ENCODE results near the gene MRPL23. TPM values are rescaled to one million over a fixed set of nuclear protein-coding genes. Genes with fewer than 3 reads are reported as not detected.

The MRPL23 gene
- total RNA-seq, 1 donor from 2014 or later: 94.5 TPM

DNA sequence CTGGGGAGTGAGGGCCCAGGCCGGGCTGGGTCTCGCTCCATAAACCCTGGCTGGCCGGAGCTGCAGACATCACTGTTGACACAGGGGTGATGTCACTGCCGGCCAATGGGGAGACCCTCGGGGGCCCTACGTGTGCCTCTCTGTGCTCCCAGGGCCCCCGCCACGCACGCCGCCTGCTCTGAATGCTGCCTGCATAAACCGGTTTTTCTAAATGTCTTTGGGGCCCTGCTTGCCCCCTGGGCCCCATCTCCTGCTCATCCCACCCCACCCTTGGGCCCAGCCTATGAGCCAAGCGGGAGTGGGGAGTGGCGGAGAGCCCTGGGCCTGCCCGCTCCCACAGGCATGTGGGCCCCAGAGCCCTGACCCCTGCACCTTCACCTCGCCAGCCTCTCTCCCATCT lies 42.8 kb downstream of the MRPL23 start:
- DNase-seq (ENCODE audit: low read depth in 2 of 2): no peak

DNA sequence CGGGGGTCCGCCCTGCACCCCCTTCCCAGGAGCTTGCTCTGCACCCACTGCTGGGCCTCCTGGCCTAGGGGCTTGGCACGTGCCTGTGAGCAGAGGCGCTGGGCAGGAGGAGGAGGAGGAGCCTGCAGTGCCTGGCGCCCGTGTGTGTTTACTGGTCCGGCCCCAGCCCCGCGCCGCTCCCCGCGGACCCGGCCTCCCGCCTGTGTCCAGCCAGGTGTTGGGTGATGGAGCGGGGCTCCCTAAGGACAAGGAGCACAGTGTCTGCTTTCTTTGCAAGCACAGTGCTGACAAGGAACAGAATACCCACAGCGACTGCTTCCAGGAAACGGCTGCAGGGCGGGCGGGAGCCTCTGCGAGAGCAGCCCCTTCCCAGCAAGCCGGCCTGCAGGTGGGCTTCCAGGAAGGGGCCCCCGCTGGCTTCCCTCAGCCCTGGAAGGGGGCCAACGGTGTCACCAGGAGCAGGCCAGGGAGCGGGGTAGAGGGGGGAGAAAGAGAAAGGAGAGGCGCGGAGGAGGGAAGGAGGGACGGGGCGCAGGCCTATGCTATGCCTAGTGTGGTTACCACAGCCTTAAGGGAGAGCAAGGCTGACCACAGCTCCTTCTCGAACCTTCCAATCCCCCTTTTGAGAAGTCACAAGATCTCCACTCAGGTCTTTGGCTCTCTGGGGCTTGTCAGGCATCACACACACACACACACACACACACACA lies 43.9 kb downstream of the MRPL23 start:
- DNase-seq (ENCODE audit: low read depth in 2 of 2): no peak

DNA sequence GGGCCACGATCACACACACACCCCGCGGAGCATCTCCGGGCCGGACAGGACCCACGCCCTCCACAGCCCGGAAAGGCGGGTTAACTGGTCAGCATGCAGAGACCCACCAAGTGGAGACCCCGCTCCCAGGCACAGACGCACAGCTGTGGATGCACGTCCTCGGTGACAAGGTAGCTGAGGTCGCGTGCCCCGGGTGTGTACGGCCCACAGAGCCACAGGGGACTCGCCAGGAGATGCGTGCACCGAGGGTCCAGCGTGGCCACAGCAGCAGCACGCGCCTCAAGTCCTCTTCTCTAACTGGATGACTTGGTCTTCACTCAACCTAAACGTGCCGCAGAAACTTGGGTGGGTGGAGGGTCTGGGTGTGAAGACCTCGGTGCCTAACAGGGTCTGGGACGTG lies 45.0 kb downstream of the MRPL23 start:
- no peak for DNase-seq (ENCODE audit: low read depth in 2 of 2)

DNA sequence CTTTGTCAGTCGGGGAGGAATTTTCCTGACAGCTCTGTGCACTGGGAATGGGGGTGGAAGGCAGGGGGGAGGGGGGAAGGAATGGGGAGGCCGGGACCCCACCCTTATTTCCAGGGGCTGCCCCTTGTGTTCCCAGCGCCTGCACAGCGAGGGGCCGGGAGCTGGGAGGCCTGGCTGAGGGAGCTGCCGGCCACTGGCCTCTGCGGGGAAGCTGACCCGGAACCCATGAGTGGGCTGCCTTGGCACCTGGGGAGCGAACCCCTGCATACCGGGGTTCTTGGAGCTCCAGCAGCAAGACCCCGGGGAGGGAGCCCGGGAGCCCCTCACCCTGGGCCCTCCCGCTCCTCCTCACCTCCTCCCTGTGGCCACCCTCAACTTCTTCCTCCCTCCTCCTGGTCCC lies 47.0 kb downstream of the MRPL23 start:
- no peak for DNase-seq (ENCODE audit: low read depth in 2 of 2)

DNA sequence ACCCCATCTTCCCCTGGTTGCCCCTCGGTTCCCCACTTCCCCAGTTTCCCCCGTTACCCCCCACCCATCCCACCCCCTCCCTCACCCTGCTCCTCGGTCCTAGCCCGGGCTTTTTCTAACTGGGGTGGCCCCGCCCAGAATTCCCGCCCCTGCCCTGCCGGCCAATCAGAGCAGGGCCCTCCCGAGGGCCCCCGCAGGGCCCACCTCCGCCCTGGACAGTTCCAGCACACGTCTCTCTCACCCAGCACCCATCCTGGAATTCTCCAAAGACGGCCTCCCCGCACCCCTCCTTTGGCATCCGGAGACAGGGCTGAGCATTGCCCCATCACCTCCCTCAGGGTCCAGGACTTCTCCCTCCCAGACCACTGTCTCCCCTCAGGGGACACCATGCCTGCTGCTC lies 50.6 kb downstream of the MRPL23 start, which contains the start of gene H19:
TSS of gene H19 (minus strand) at position 88 of the 400 bp plus-strand sequence.
- no peak for DNase-seq (ENCODE audit: low read depth in 2 of 2)

DNA sequence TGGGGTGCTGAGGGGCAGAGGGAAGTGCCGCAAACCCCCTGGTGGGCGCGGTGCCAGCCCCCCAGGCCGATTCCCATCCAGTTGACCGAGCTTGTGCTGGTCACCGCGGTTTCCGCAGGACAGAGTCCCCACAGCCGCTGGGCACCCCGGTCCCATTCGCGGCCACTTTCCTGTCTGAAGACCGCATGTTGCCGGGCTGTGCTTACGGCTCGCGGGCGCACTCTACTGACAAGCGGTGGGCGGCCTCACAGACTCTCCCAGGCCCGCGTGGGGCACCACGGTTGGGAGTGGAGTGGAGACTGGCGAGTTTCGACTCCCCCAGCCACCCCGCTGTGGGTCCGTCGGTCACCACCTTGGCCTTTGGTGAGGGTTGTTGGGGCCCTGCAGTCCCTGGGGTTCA lies 51.2 kb downstream of the MRPL23 start:
- DNase-seq (ENCODE audit: low read depth in 2 of 2): no peak

DNA sequence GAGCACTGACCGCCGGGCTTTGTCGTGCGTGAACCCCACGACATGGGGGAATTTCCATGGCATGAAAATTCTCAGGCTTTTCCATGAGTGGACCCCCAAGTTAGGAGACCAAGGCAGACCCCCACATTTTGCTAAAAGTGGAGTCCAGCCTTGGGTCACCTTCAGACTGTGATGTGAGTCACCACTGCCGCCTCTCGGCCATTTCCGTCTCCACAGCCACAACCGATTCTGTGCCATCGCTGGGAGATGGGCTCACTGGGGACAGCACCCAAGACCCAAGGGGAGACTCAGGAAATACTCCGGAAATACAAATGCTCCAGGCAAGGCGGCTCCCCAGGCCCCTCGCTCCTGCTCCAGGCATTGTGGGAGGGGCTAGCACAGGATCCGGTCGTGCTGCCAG lies 51.7 kb downstream of the MRPL23 start:
- no peak for DNase-seq (ENCODE audit: low read depth in 2 of 2)

DNA sequence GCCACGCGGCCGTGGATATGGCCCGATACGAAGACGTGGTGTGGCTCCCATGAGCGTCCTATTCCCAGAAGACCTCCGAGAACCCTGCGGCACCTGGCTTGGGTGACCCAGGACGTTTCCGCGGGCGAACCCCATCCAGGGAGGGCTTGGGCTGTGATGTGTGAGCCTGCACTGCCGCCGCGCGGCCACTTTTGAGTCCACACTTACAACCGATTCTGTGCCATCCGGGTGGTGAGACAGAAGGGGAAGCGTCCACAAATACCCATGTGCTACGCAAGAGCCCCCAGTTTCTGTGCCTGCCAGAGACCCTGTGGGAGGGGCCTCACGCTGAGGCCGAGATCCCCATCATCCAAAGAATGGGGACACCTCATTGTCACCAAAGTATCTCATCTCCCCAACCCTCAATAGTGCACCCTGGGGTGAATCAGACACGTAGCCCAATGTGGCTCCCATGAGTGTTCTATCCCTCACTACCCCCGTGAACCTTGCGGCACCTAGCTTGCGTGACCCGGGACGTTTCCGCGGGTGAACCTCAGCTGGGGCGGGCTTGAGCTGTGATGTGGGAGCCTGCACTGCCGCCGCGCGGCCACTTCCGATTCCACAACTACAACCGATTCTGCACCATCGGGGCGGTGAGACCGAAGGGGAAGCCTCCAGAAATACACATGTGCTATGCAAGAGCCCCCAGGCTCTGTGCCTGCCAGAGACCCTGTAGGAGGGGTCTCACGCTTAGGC lies 55.1 kb downstream of the MRPL23 start:
- no peak for DNase-seq (ENCODE audit: low read depth in 2 of 2)

DNA sequence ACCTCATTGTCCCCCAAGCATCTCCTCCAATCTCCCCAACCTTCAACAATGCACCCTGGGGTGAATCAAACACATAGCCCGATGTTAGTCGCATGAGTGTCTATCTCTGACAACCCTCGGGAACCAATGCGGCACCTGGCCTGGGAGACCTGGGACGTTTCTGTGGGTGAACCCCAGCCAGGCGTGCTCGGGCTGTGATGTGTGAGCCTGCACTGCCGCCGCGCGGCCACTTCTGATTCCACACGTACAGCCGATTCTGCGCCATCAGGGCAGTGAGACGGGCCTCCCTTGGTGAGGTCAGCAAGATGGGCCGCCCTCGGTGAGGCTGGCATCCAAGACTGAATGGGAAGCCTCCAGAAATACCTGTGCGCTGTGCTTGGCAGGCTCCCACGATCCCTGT lies 55.7 kb downstream of the MRPL23 start:
- no peak for DNase-seq (ENCODE audit: low read depth in 2 of 2)

DNA sequence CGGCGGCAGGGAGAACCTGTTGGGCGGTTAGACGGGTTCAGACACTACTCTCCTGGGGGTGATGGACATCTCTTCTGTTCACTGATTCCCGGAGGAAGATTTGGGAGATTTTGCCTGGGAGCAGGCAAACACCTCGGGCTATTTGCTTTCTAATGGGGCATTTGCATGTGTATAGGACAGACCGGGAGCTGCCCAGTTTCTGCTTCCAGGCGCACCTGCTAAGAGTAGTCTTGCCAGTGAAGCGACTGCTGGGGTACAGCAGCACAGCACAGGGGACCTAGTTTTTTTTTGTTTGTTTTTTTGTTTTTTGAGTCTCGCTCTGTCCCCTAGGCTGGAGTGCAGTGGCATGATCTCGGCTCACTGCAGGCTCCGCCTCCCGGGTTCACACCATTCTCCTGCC lies 57.3 kb downstream of the MRPL23 start:
- DNase-seq (ENCODE audit: low read depth in 2 of 2): no peak

Other genes starting within 250 kb of the MRPL23 start
- gene IFITM10, start 196.7 kb upstream of the MRPL23 start, total RNA-seq: 0.39 and 1.3 TPM in 2 replicates
- gene CTSD, start 183.4 kb upstream of the MRPL23 start, total RNA-seq: 105 and 909 TPM in 2 replicates
- under 0.01 and 0.13 TPM in 2 replicates for gene SYT8, start 112.3 kb upstream of the MRPL23 start, total RNA-seq
- gene TNNI2, start 108.4 kb upstream of the MRPL23 start, total RNA-seq: not detected in 2 replicates
- gene LSP1, start 94.2 kb upstream of the MRPL23 start, total RNA-seq: under 0.01 TPM in 2 replicates
- gene PRR33, start 55.4 kb upstream of the MRPL23 start, total RNA-seq: not detected in 2 replicates
- gene TNNT3, start 27.6 kb upstream of the MRPL23 start, total RNA-seq: not detected in 2 replicates
- gene H19, start 50.5 kb downstream of the MRPL23 start, total RNA-seq: 5.5 and 162 TPM in 2 replicates
- gene IGF2, start 192.1 kb downstream of the MRPL23 start, total RNA-seq: 1.9 and 22.0 TPM in 2 replicates
- not detected in 2 replicates for gene INS, start 213.9 kb downstream of the MRPL23 start, total RNA-seq
- 0.13 TPM in 1 of 2 replicates, not detected in the other for gene TH, start 224.5 kb downstream of the MRPL23 start, total RNA-seq